Cortex of kidney (tissue), 1 donor: Measurements from ENCODE around the gene FAM25G.
"Not testable (repeated sequence)": the region's sequence is repeated elsewhere in the genome, so short reads cannot be mapped to it uniquely, and the experiment has no call there.

Experiments
- DNase-seq: peaks from one replicate; lab custom pipeline; 2025; lab: John Stamatoyannopoulos, UW

Gene FAM25G

GRCh38 chr10:47491600-47491999 is at the start of gene FAM25G:
Gene FAM25G, minus strand, starts transcription at chr10:47491700. Its CDS starts 26 bp downstream, at chr10:47491674.
- DNase-seq: not testable (repeated sequence)

- not testable (repeated sequence) for DNase-seq
Measured at GRCh38 chr10:47536430-47536829, 44.9 kb upstream of the FAM25G start.

GRCh38 chr10:47523475-47523874 is 32.0 kb upstream of the FAM25G start, which contains the start of gene AGAP9:
Gene AGAP9, minus strand, starts transcription at chr10:47523638. Its CDS starts 112 bp downstream, at chr10:47523526.
- not testable (repeated sequence) for DNase-seq

- not testable (repeated sequence) for DNase-seq
Measured at GRCh38 chr10:47502313-47502712, 10.8 kb upstream of the FAM25G start.

GRCh38 chr10:47494226-47494625 is 2.7 kb upstream of the FAM25G start:
- not testable (repeated sequence) for DNase-seq

GRCh38 chr10:47489630-47490029 is 1.9 kb downstream of the FAM25G start:
- not testable (repeated sequence) for DNase-seq

GRCh38 chr10:47485943-47486342 is 5.6 kb downstream of the FAM25G start:
- not testable (repeated sequence) for DNase-seq

GRCh38 chr10:47484786-47485185 is 6.7 kb downstream of the FAM25G start:
- not testable (repeated sequence) for DNase-seq

GRCh38 chr10:47483923-47484322 is 7.6 kb downstream of the FAM25G start, which contains the start of gene ANXA8:
Gene ANXA8, minus strand, starts transcription at chr10:47484115. Its CDS starts 182 bp downstream, at chr10:47483933.
- not testable (repeated sequence) for DNase-seq

- not testable (repeated sequence) for DNase-seq
Measured at GRCh38 chr10:47482367-47482766, 9.1 kb downstream of the FAM25G start.

GRCh38 chr10:47481768-47482181 is 9.7 kb downstream of the FAM25G start:
- not testable (repeated sequence) for DNase-seq

- DNase-seq: not testable (repeated sequence)
Measured at GRCh38 chr10:47481182-47481766, 10.2 kb downstream of the FAM25G start.

- DNase-seq: not testable (repeated sequence)
Measured at GRCh38 chr10:47480133-47480532, 11.4 kb downstream of the FAM25G start.

- DNase-seq: not testable (repeated sequence)
Measured at GRCh38 chr10:47478114-47478513, 13.4 kb downstream of the FAM25G start.

- not testable (repeated sequence) for DNase-seq
Measured at GRCh38 chr10:47477078-47477477, 14.4 kb downstream of the FAM25G start.

GRCh38 chr10:47475101-47475500 is 16.4 kb downstream of the FAM25G start:
- DNase-seq: not testable (repeated sequence)

GRCh38 chr10:47473516-47473915 is 18.0 kb downstream of the FAM25G start:
- not testable (repeated sequence) for DNase-seq

GRCh38 chr10:47472647-47473046 is 18.9 kb downstream of the FAM25G start:
- DNase-seq: not testable (repeated sequence)

GRCh38 chr10:47472072-47472471 is 19.4 kb downstream of the FAM25G start:
- not testable (repeated sequence) for DNase-seq

- DNase-seq: not testable (repeated sequence)
Measured at GRCh38 chr10:47468731-47469528, 22.6 kb downstream of the FAM25G start.

- not testable (repeated sequence) for DNase-seq
Measured at GRCh38 chr10:47467957-47468356, 23.5 kb downstream of the FAM25G start.

GRCh38 chr10:47467458-47467857 is 24.0 kb downstream of the FAM25G start:
- DNase-seq: not testable (repeated sequence)
